Left lung (tissue), 10 donors: ENCODE measurements around the gene MACROD2. TPM values are rescaled to one million over a fixed set of nuclear protein-coding genes. Genes with fewer than 3 reads are reported as not detected.
A peak's percentile ranks its signal among the peaks of the same experiment; 100 is the strongest.

Source experiments
- ATAC-seq: fragments of 200-7000 bp; cut with Tn5 transposase; one replicate; pipeline ENCODE4 v1.9.1; 2020; ENCODE audit warnings: moderate library complexity
- DNase-seq, 4 donors: peaks; one replicate each; pipeline ENCODE4 v3.0.0-alpha.2; 2013 to 2020
- H3K27ac ChIP-seq, 2 donors: fragments of 200-600 bp; sonication (generic) in 1 of 2; one replicate each; pipeline versions ENCODE4 v1.5.0 to v1.8.0; 2020 to 2021
- H3K27me3 ChIP-seq, 2 donors: fragments of 200-600 bp; sonication (generic) in 1 of 2; one replicate each; pipeline versions ENCODE4 v1.5.0 to v1.8.0; 2020 to 2021
- H3K36me3 ChIP-seq, 2 donors: fragments of 200-600 bp; sonication (generic) in 1 of 2; one replicate each; pipeline versions ENCODE4 v1.5.0 to v1.8.0; 2020 to 2021
- H3K4me1 ChIP-seq, 2 donors: fragments of 200-600 bp; one replicate each; pipeline ENCODE4 v1.8.0; 2021
- H3K4me3 ChIP-seq, 2 donors: fragments of 200-600 bp; sonication (generic) in 1 of 2; one replicate each; pipeline versions ENCODE4 v1.5.0 to v1.8.0; 2020 to 2021; ENCODE audit warnings: mild to moderate bottlenecking in 1 of 2
- H3K9me3 ChIP-seq, 2 donors: fragments of 200-600 bp; sonication (generic) in 1 of 2; one replicate each; pipeline versions ENCODE4 v1.5.0 to v1.8.0; 2020 to 2021
- intact Hi-C, 2 donors: fragments of 100-400 bp; cut with DNase I; formaldehyde crosslinking; loops; one replicate each; pipeline versions ENCODE4 v1.11.2 to v1.14.2; 2022
- polyA plus RNA-seq, 6 donors: library from polyadenylated mRNA; unstranded; fragments of 120-200 nt; gene quantifications; one replicate each; pipeline ENCODE4 v1.2.1, GENCODE V29; 2013; ENCODE audit not compliant: insufficient read length in 6 of 6
- total RNA-seq, 2 donors: library from RNA; stranded (reverse); fragmentation: NEBNext Ultra II Directional; extraction: Animal tissue kit (Norgen Biotek cat#: 25700); gene quantifications; one replicate each; pipeline ENCODE4 v1.2.1, GENCODE V29; 2021
- TF ChIP-seq, protein P1 (sequence below), 2 donors: fragments of 200-600 bp; sonication (generic) in 1 of 2; IDR thresholded peaks; one replicate each; pipeline versions ENCODE4 v1.5.0 to v1.8.0; 2021; ENCODE audit warnings: antibody characterized with exemption in 2 of 2
- donor health status: DM: no; HTN: yes; CAD: no.
- donor health status: DM: no; HTN: no; CAD: no.

Gene MACROD2
- total and polyA plus RNA-seq, 8 donors: 6.1 to 23.6 (median 8.9) TPM

DNA sequence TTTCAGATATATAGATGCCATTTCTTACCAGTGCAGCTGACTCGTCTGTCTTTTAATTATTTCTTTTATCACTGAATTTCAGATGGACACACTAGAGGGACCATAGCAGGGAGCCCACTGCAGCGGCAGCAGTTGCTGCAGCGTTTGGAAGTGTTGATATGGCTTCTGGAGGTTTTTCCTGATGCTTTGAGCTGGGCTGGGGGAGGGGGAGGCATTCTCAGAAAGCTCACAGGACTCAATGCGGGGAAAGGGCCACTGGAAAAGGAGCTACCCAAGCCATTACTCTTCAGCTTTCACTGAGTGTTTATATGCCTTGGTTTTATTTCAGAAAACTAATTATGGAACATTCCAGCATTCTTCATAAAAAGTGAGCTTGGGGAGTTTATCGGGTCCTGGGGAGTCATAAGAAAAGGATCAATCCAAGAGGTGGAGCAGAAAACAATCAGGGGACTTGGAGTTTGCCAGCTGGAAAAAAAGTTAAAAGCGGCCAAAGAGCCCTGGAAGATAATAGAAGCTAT, 1082.5 kb downstream of the MACROD2 start:
- DNase-seq (no peak), ATAC-seq (no peak)
- no peaks in the 10 kb centered on the region for H3K9me3 ChIP-seq
- no peaks in the 10 kb centered on the region for H3K4me1 ChIP-seq
- H3K4me3 ChIP-seq: no peak overlapping the region
- no peaks in the 10 kb centered on the region for H3K27me3 ChIP-seq
- intact Hi-C loops: no loop called here
- no peak overlapping the region for H3K27ac ChIP-seq
- TF ChIP-seq, protein P1, sequence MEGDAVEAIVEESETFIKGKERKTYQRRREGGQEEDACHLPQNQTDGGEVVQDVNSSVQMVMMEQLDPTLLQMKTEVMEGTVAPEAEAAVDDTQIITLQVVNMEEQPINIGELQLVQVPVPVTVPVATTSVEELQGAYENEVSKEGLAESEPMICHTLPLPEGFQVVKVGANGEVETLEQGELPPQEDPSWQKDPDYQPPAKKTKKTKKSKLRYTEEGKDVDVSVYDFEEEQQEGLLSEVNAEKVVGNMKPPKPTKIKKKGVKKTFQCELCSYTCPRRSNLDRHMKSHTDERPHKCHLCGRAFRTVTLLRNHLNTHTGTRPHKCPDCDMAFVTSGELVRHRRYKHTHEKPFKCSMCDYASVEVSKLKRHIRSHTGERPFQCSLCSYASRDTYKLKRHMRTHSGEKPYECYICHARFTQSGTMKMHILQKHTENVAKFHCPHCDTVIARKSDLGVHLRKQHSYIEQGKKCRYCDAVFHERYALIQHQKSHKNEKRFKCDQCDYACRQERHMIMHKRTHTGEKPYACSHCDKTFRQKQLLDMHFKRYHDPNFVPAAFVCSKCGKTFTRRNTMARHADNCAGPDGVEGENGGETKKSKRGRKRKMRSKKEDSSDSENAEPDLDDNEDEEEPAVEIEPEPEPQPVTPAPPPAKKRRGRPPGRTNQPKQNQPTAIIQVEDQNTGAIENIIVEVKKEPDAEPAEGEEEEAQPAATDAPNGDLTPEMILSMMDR (IDR thresholded peaks at IDR 0.05): no peak
- no peaks in the 10 kb centered on the region for H3K36me3 ChIP-seq

DNA sequence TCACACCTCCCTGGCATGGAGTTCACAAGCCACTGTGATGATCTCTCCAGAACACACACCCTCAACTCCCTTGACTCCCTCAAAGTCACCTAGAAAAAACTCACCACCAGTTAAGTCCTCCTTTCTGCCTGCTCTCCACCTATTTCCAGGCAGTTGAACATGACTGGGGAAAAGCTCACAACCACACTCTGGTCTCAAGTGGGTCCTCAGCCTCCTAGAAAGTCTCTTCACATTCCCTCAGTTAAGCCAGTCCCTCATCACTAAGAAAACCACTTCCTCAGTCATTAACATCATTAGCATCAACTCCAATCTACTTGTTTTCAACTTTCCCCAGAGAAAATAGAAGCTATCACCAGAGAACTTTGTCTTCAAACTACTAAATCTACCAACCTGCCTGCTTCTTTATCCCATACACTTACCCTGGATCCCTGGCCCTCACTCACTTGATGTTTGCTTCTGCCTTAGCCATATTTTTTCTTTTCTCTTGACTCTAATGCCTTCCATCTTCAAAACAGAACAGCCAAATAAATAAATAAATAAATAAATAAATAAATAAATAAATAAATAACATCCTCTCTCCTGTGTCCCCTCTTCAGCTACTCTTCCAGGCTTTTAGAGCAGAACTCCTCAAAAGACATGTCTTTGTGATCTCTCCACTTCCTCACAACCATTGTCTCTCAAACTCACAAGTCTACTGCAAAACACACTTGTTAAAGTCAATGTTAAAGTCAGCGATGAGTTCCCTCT, 1084.5 kb downstream of the MACROD2 start:
- no peaks in the 10 kb centered on the region for H3K4me1 ChIP-seq
- intact Hi-C loops: no loop called here
- ATAC-seq (peak; percentile 86), DNase-seq (no peak)
- H3K27ac ChIP-seq: no peak overlapping the region
- H3K36me3 ChIP-seq: no peaks in the 10 kb centered on the region
- H3K4me3 ChIP-seq: no peak overlapping the region
- no peaks in the 10 kb centered on the region for H3K9me3 ChIP-seq
- TF ChIP-seq, protein P1 (IDR thresholded peaks at IDR 0.05): no peak
- H3K27me3 ChIP-seq: no peaks in the 10 kb centered on the region

DNA sequence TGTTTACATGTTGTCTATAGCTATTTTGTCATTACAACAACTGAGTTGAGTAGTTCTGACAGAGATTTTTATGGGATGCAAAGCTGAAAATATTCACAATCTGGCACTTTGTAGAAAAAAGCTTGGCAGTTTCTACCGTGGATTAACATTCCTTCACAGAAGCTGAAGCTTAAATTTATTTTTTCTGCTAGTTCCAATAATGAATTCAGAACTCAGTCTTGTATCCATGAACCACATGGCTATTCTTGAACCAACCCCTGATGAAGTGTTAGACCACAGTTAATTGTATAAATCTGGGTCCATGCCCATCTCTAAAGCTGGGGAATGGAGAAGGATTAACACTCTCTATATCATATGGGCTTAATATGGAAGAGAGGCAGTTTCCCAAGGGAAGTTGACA, 1085.9 kb downstream of the MACROD2 start:
- Histone ChIP-seq H3K27ac (no peak overlapping the region), H3K4me1 (no peaks in the 10 kb centered on the region), H3K9me3 (no peaks in the 10 kb centered on the region), H3K36me3 (no peaks in the 10 kb centered on the region), H3K4me3 (no peak overlapping the region), H3K27me3 (no peaks in the 10 kb centered on the region)
- ATAC-seq (no peak), DNase-seq (peak in 2 of 4 donors; percentile 5 to 17)
- TF ChIP-seq, protein P1 (IDR thresholded peaks at IDR 0.05): no peak
- intact Hi-C loops: no loop called here

DNA sequence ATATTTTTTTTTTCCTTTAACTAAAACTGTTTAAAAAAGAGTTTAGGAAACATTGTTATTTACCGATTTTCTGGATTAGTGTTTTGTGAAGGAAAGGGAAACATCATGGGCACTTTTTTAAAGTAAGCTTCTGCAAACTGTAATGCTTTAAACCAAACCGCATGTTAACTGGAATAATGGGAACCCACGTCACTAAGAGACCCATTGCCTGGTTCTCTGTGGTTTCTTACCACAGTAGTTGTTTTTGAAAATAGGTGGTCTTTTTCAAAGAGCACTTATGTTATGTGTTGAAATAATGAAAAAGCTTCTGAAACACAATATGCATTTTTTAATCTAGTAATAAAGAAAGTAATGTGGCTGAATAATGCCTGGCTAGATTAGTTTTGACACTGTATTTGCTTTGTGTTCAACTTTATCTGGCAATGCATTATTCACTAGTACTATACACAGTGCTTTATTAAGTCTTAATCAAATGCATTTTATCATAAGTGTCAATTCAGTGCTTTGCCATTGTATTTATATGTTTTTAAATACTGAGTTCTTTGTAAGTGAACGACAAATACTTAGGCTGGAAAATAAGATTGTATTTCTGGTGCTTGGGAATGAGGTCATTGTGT, 1096.2 kb downstream of the MACROD2 start:
- Histone ChIP-seq H3K4me1 (no peaks in the 10 kb centered on the region), H3K27ac (no peak overlapping the region), H3K27me3 (no peaks in the 10 kb centered on the region), H3K4me3 (no peak overlapping the region), H3K36me3 (no peaks in the 10 kb centered on the region), H3K9me3 (no peaks in the 10 kb centered on the region)
- intact Hi-C loops: no loop called here
- no peak for DNase-seq
- ATAC-seq: no peak
- TF ChIP-seq, protein P1 (IDR thresholded peaks at IDR 0.05): no peak

DNA sequence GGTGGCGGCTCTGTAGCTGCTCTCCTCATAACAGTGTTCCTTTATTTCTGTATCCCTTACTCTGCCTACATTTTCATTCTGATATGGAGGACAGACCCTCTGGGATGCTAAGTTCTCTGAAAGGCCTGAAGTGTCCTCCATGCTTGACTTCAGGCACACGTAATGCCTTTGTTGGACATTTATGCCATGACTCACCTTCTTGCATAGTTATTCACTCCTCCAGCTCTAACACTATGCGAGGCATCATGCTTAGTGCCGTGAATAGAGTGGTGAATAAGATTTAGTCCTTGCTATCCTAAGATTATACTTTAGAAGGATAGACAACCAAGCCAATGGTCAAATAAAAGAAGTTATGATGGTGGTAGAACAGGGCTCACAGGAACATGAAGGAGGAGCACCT, 1103.0 kb downstream of the MACROD2 start:
- ATAC-seq: no peak
- peaks cover 0 to 7% of the 10 kb centered on the region in 2 donors for H3K9me3 ChIP-seq
- no peaks in the 10 kb centered on the region for H3K4me1 ChIP-seq
- H3K4me3 ChIP-seq: no peak overlapping the region
- no peak for DNase-seq
- no peaks in the 10 kb centered on the region for H3K27me3 ChIP-seq
- intact Hi-C loops: no loop called here
- H3K36me3 ChIP-seq: no peaks in the 10 kb centered on the region
- TF ChIP-seq, protein P1 (IDR thresholded peaks at IDR 0.05): no peak
- no peak overlapping the region for H3K27ac ChIP-seq
